NCI-H2196 (cell line): Measurements from ENCODE around the gene ALK.

Source experiments
- DNase-seq: peaks from one replicate; lab custom pipeline; 2025; ENCODE audit not compliant: unreplicated experiment; lab: John Stamatoyannopoulos, UW

ALK gene

DNA sequence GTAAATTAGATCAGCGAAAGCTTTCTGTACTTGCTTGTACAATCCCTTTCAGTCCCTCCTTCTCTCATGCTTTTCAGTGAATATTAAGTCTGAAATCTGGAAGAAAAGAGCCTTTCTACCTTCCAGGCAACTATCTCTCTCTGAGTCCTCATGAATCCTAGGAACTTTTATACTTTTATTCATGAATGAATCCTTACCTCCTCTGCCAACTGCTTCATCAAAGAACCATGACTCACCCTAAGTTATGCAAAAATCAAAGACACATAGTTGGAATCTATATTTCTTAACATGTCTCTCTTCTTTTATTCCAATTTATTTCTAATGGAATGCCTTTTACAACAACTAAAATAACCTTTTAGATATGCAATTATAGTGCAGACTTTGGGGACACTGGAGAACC, 412.0 kb downstream of the ALK start:
- no peak for DNase-seq

DNA sequence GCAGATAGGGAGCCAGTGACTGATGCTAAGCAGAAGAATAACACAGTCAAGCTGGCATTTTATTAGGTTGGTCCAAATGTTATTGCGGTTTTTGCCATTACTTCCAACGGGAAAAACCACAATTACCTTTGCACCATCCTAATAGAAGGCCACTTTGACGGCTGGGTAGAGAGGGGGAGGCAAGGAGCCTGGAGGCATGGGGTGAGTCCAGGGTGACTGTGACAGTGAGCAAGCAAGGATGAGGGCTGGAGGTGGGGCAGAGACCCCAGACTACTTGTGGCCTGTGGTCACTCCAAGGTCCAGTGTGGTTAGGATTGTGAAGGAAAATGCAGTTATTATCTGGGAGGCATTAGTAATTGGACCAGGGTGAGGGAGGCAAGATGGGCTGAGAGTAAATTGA, 416.6 kb downstream of the ALK start:
- no peak for DNase-seq

DNA sequence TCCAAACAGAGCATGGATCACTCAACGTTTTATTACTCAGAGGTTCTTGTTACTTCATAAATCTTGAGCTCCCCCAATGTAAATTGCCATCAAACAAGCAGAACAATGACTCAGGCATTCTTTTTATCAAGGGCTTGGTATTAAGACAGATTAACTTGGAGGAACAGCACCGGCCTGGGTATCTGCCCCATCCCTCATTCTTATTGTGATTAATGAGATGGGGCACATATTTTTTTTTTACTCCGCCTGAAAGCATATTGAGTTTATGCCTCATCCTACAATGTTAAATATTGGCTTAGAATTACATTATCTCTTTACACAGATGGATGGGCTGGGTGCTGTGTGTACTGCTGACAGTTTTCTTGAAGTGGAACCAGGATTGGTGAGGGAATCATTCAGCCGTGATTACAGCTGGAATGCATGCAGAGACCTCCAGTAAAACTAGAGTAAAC, 418.9 kb downstream of the ALK start:
- no peak for DNase-seq

DNA sequence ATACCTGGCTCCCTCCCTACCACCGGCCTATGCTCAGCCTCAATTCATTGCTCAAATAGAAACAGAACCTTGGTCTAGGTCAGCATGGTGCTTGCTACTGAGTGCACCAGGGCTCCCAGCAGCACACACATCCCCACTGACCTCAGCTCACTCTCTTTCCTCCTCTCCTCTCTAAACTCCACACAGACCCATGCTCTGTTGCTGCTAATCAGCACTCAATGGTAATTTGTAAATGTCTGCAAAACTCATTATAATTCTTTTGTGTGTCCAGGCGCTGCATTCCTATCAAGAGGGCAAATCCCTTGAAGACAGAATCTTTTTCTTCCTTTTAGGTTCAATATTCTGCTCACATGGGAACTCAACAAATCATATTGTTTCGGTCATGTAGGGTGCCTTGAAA, 424.0 kb downstream of the ALK start:
- DNase-seq, result no peak

DNA sequence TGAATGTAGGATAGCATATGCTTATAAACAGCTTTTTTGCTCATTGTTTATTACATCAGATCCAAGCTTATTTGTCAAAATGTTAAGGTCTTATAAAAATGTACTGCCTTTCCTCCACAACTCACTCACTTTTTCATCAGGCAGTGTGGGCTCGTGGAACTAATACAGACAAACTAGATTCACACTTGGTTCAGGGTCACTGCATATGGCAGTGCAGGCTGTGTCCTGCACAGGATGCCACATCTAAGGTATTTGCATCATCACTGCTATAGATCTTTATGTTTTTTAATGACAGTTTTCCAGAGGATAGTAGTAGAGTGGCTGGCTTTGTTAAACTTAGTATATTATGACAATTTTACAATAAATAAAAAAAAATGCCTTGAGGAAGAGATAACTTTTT, 425.2 kb downstream of the ALK start:
- no peak for DNase-seq

DNA sequence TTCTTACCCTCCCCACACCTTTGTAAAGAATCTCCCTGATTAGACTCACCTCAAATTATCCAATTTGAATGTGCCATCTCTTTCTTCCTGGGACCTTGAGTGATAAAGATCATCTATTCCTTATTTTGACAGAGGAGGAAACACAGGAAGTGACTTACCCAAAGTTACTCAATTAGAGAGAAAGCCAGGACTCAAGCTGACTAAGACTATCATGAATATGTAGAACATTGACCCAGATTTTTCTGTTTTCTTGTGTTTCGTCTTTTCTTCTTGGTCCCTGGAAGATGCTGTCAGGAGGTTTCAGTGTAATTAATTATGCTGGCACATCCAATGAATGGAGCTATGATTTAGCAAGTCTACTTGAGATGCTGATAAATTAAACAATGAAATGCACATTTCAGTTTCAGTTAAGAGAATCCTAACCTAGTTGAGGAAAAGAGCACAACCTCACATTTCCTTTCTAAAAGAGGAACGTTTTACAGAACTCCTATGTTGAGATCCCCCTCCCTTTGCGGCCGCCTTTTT, 425.8 kb downstream of the ALK start:
- no peak for DNase-seq

DNA sequence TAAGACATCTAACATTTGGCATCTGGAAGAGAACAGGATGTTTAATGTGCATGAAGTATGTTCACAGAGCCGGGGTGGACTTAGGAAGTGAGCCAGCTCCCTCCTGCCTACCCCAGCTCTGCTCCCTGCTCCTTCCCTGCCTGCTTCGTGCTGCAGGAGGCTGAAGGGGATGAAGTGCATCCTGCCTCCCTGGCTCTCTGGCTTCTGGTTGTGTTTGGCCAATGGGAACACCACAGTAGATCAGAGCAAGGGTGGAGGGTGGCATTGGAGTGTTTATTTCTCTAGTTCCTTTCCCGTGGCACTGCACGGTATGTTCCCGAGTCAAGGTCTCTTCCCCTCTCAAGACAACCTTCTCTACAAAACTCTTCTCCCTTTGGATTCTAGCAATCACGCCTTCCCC, 426.3 kb downstream of the ALK start:
- DNase-seq, result no peak

DNA sequence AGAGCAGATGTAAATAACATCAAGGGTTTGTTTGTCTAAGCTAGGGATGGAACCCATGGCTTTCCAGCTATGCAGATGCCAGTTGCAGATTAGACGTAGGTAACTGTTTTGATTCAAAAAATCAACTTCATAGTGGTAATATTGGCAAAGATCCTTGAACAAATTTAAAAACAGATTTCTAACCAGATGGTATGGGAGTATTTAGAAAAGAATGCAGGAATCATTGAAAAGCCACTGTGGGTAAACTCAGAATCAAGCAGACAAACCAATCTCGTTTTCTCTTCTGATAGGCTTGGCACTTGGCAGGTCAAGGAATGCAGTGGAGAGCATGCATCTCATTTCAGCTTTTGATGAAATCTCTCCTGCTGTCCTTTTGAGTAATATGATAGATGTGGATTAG, 428.7 kb downstream of the ALK start:
- DNase-seq, result no peak

DNA sequence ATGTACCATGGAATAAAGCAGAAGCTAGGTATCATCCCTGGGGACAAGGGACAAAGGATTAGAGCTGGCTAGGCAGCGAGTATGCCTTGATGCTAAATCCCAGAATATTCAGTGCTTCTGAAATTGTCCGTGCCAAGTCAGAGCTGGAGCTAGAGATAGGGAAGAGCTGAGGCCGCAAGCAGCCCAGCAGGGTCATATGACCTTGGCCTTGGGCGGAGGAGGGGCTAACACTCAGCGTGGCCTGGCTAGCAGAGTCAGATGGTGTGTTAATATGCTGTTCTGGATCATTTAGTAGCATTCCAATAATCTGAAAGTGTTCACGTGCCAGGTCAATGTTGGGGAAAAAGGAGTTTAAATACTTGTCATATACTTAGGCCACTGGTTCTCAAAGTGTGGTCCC, 431.3 kb downstream of the ALK start:
- no peak for DNase-seq

DNA sequence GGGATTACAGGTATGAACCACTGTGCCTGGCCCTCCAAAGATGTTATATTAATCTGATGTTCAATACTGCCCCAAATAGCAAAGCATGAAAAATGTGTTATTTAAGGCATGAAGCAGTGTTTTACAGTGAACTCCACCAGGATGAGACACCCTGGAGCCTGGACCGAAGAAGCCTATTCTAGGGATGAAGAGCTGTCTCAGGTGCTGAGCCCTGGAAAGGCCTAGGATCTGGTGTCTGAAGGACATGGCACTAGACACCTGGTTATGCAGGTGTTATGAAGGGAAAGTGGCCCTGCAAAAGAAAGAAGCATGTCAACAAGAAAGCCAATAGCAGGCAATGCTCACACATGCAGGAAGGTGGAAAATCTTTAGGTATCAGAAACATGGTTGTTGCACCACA, 431.8 kb downstream of the ALK start:
- DNase-seq, result no peak

DNA sequence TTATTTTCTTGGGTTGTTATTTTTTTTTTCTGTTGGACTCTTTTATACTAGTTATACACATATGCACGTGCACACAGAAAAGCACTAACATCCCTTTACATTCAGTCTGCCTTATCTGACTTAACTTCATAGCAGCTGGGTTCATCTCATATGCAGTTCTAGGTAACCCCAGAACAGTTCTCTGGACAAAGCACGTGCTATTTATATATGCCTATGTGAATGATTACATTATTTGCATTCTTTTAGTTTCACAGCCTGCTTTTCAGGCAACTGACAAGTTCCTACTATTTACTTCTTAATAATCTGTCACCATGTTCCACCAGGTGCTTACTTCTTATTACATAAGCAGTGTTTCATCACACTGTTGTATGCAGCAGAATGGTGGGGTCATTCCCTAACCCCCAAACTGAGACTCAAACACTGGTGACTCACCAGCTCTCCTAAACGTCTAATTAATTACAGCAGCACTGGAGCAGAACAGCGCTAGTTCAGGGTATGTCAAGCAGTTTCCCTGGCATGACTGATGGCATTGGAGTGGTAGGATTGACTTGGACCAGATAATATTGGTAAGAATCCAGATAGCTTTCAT, 433.3 kb downstream of the ALK start:
- DNase-seq, result no peak

DNA sequence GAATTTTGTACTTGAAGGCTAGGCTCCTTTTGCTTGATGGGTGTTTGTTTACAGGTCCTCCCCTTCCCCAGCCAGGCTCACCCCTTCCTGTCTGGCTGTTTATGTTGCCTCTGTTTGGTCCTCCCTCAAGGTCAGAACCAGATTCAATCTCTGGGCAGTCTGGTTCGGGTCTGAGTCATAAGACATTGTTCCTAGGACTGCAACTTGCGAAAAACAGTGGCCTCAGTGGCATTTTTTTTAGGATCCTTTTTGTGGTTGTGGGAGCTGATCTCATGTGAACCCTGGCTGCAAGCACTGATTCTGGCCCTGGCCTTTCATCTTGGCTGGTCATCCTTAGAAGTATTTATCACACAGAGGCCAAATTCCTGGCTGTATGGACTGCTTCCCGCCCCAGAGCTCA, 435.8 kb downstream of the ALK start:
- no peak for DNase-seq

DNA sequence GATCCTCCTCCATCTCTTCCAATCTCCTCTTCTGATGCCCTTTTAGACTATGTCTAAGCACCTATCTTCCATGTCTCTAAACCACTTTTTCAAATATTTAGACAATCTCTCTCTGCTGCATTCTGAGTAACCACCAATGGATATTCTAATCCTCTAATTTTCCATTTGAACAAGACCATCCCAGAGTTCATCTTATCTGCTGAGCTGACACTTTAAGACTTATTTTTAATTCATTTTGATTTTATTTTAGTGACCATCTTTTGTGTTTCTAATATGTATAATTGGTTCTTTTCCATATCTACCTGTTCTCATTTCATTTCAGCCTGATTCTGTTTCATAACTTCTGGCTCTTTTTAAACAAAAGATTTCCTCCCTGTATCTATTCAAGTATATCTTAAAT, 436.3 kb downstream of the ALK start:
- DNase-seq, result no peak

DNA sequence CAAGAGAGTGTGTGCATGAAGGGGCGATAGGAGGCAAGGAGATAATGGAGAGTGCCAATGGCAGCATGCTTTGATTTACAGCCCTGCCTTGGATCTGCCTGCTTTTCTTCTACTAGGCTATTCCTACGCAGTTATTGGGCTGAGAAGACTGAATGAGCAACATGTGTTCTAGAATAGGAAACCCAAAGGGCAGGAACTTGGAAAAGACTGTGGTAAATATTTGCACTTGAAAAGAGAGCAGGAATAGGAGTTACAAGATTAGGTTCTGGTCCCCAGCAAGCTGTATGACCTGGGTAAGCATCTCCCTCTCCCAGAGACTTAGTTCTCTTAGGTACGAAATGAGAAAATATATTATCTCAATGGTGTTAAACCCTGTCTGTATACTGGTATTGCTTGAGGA, 438.5 kb downstream of the ALK start:
- no peak for DNase-seq

DNA sequence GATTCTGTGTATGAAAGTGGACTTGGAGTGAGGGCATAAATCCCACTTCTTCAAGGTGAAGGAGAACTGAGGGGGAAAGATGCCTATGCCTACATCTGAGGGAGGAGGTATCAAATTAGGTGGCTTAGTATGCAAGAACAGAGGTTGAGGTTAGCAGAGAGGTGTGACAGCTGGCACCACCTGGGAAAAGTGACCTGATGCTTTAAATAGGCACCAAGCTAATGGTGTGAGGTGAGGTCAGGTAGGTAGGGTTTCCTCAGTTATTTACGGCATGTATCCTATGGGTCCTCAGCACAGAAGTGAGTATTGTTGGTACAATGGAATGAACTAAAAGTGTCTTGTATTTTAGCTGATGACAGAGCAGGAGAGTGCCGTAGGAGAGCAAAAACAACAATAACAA, 439.0 kb downstream of the ALK start:
- DNase-seq, result no peak

DNA sequence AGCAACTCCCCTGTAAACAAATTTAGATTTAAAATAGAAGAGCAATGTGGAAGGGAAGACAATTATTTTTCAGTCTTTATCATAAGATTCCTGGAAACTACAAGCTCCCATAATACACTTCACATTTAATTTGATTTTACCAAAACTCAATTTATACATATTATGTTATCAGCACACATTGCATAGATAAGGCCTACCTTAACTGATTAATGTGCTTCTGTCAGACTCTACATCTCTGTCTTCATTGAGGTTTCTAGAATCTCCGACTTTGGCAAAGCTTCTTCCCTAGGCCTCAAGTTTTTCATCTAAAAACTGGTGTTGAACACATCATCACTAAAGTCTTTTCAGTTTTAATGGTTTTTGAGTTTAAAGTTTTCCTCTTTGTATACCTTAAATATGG, 440.1 kb downstream of the ALK start:
- no peak for DNase-seq

DNA sequence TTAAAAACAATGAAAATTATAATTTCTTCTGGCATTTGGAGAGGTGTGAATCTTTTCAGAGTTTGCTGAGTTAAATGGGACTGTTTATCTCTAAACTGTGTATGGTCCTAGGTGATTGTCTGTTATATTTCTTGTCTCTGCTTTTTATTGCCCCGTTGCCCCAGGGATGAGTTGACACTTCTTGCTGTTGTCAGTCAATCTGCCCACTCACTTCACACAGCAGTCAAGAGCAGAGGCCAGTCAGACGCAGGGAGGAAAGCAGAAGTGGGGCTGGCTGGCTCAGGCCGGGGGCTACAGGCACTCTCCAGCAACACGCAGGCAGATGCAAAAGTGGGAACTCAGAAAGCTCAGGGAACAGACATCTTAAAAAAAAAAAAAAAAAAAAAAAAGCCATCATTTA, 441.0 kb downstream of the ALK start:
- DNase-seq, result no peak

DNA sequence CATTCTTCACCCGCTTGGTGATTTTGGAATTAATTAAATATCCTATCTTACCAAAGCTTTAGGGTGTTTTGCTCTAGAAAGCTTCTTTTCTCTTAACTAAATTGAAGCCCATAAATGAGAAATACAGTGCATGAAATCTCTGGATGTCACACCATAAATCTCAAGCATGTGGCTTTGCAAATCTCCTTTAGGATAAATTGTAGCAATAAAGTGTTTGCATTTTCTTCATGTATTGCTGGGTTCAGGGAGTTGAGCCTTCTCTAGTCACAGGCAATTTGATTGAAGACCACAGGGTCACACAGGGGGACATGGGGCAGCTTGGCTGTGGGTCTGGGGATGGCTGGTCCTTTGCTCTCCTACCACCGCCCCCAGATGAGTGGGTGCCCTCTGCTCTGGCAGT, 442.0 kb downstream of the ALK start:
- DNase-seq, result no peak

DNA sequence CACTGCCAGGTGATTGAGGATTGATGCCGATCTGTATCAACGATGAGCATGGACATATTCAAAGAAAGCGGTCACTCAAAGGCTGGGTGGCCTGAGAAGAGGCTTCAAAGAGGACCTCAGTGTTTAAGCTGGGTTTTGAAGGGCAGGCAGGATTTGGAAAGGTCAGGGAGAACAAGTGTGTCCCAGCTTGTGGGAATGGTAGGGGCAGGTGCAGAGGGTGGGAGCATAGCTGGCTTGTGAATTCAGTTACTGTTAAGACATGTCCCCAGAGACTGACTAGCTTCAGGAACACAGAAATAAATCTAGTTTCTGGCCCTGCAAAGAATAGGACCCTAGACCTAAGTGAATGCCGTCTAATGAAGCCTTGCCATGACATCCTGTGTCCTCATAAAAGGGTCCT, 442.7 kb downstream of the ALK start:
- no peak for DNase-seq

DNA sequence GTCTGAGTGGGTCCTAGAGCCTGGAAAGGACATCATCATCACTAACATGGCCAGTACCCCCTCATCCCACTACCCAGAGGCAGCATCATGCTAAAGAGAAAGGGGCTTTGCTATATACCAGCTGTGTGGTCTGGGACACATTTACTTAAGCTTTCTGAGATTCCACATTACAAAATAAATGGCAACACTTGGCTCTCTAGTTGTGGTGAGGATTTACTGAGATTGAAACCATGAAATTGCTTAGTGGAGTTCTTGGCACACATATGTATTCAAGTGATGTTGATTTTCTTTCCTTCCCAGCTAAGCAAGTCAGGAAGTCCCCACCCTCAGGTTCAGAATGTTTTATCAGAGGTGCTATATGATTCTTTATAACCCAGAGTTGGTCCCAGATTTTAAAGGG, 444.2 kb downstream of the ALK start:
- DNase-seq, result no peak

DNA sequence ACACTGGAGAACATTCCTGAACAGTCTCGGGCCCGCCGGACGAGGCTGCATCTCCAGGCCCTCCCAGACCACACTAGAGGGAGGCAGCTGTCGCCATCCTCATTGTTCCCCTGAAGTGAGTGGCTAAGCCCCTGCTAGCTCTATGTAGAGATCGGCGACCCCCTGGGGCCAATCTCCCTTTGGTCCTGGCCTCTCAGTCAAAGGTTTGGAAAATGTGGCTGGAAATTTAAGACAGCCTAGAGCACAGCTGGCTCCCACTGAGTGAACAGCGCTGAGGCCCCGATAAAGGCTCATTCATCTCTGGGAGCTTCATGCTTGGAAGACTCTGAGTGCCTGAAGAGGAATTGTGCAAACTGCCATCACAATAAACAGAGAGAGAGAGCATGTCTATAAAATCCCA, 445.9 kb downstream of the ALK start:
- DNase-seq, result no peak

DNA sequence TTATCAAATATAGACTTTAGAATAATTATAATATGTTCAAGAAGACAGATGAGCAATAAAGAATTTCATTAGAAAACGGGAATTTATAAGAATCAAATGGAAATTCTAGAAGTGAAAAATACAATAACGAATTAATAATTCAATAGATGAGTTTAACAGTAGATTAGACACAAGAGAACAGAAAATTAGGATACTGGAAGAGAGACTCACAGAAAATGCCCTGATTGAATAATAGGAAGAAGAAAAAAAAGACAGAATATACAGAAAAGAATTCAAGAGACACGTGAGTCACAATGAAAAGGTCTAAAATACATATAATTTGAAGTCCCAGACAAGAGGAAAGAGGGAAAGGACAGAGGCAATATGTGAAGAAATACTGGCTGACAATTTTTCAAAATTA, 451.4 kb downstream of the ALK start:
- no peak for DNase-seq

DNA sequence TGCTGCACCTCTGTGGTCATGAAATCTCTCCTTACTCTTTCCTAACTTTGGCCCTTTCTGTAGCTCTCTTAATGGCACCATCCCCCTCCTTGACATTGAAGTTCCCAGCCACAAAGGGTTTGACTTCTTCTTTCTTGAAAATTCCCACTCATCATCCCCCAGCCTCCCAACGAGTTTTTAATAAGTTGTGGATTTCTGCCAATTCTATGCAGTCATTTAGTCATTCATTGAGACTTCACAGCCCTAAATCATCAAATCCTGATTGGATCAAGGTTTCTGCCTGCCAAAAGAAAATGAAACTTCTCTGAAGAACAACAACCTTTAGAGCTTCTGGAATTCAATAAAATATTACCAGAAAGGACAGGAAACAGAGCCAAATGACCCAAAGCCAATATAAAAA, 451.9 kb downstream of the ALK start:
- DNase-seq, result no peak
